H9 (cell line): Measurements from ENCODE around the gene CDS2. TPM values are rescaled to one million over a fixed set of nuclear protein-coding genes. Genes with fewer than 3 reads are reported as not detected.

ENCODE experiments used
- DNase-seq: peaks from one replicate; pipeline ENCODE4 v3.0.0-alpha.2; 2017
- H2AFZ ChIP-seq: one replicate; pipeline ENCODE4 v1.6.1; 2013; ENCODE audit warnings: mild to moderate bottlenecking, low read length, control low read depth, moderate library complexity
- H2AK5ac ChIP-seq: 2 replicates; pipeline ENCODE4 v1.6.1; 2013; ENCODE audit warnings: low read length, control low read depth, mixed read lengths; ENCODE audit not compliant: insufficient read length
- H2BK120ac ChIP-seq: one replicate; pipeline ENCODE4 v1.6.1; 2013; ENCODE audit warnings: low read depth, mild to moderate bottlenecking, low read length, control low read depth, inconsistent platforms; ENCODE audit not compliant: poor library complexity, severe bottlenecking
- H2BK12ac ChIP-seq: 2 replicates; pipeline ENCODE4 v1.6.1; 2013; ENCODE audit warnings: low read length, control low read depth, mixed read lengths, low read depth; ENCODE audit not compliant: insufficient read length
- H2BK15ac ChIP-seq: 2 replicates; pipeline ENCODE4 v1.6.1; 2013; ENCODE audit warnings: low read depth, low read length, control low read depth
- H2BK20ac ChIP-seq: one replicate; pipeline ENCODE4 v1.6.1; 2013; ENCODE audit warnings: low read depth, mild to moderate bottlenecking, low read length, control low read depth, inconsistent platforms; ENCODE audit not compliant: poor library complexity, severe bottlenecking
- H2BK5ac ChIP-seq: 2 replicates; pipeline ENCODE4 v1.6.1; 2013; ENCODE audit warnings: low read length, control low read depth, mixed read lengths; ENCODE audit not compliant: insufficient read length
- H3K14ac ChIP-seq: 2 replicates; pipeline ENCODE4 v1.6.1; 2013; ENCODE audit warnings: low read length, control low read depth; ENCODE audit not compliant: insufficient read depth
- H3K18ac ChIP-seq: 2 replicates; pipeline ENCODE4 v1.6.1; 2013; ENCODE audit warnings: low read depth, mild to moderate bottlenecking, mixed read lengths, low read length, control low read depth; ENCODE audit not compliant: insufficient read length
- H3K23ac ChIP-seq: 2 replicates; pipeline ENCODE4 v1.6.1; 2013; ENCODE audit warnings: low read length, control low read depth, mixed read lengths, low read depth; ENCODE audit not compliant: insufficient read length
- H3K23me2 ChIP-seq: 2 replicates; pipeline ENCODE4 v1.6.1; 2013; ENCODE audit warnings: low read depth, mild to moderate bottlenecking, mixed read lengths, low read length, control low read depth; ENCODE audit not compliant: insufficient read length, poor library complexity, severe bottlenecking
- H3K27ac ChIP-seq: 2 replicates; pipeline ENCODE4 v1.5.1; 2013; ENCODE audit warnings: low read length, control low read depth, mixed read lengths, low read depth; ENCODE audit not compliant: insufficient read length
- H3K27me3 ChIP-seq: 2 replicates; pipeline ENCODE4 v1.6.1; 2013; ENCODE audit warnings: low read length, control low read depth, inconsistent platforms; ENCODE audit not compliant: insufficient read depth
- H3K4ac ChIP-seq: 2 replicates; pipeline ENCODE4 v1.6.1; 2013; ENCODE audit warnings: low read depth, mild to moderate bottlenecking, control low read depth, inconsistent platforms, low read length, moderate library complexity
- H3K4me1 ChIP-seq: 2 replicates; pipeline ENCODE4 v1.6.1; 2013; ENCODE audit warnings: low read length, control low read depth, inconsistent platforms; ENCODE audit not compliant: insufficient read depth
- H3K4me2 ChIP-seq: 2 replicates; pipeline ENCODE4 v1.6.1; 2013; ENCODE audit warnings: low read length, control low read depth, mixed read lengths; ENCODE audit not compliant: insufficient read length, insufficient read depth
- H3K56ac ChIP-seq: 2 replicates; pipeline ENCODE4 v1.6.1; 2013; ENCODE audit warnings: low read depth, mild to moderate bottlenecking, mixed read lengths, low read length, control low read depth; ENCODE audit not compliant: insufficient read length
- H3K79me1 ChIP-seq: 2 replicates; pipeline ENCODE4 v1.6.1; 2013; ENCODE audit warnings: low read depth, mild to moderate bottlenecking, moderate library complexity, low read length, control low read depth, inconsistent platforms; ENCODE audit not compliant: insufficient read depth, poor library complexity, severe bottlenecking
- H3K79me2 ChIP-seq: 2 replicates; pipeline ENCODE4 v1.6.1; 2013; ENCODE audit warnings: low read length, control low read depth, inconsistent platforms; ENCODE audit not compliant: insufficient read depth
- H3K9ac ChIP-seq: 2 replicates; pipeline ENCODE4 v1.6.1; 2013; ENCODE audit warnings: low read length, control low read depth, mixed read lengths; ENCODE audit not compliant: insufficient read length; ENCODE audit errors: extremely low read depth
- H3K9me3 ChIP-seq: one replicate; pipeline ENCODE4 v1.6.1; 2013; ENCODE audit warnings: low read depth, low read length, inconsistent platforms; ENCODE audit not compliant: control insufficient read depth
- H3T11ph ChIP-seq: one replicate; pipeline ENCODE4 v1.6.1; 2013; ENCODE audit warnings: mild to moderate bottlenecking, low read length, control low read depth, inconsistent platforms
- H4K20me1 ChIP-seq: one replicate; pipeline ENCODE4 v1.6.1; 2013; ENCODE audit not compliant: control insufficient read depth, insufficient read length, insufficient read depth
- H4K5ac ChIP-seq: 2 replicates; pipeline ENCODE4 v1.6.1; 2013; ENCODE audit warnings: low read depth, mild to moderate bottlenecking, mixed read lengths, low read length, control low read depth; ENCODE audit not compliant: insufficient read length
- H4K8ac ChIP-seq: replicated peaks from 2 replicates; pipeline ENCODE4 v1.6.1; 2013; ENCODE audit warnings: low read length, control low read depth, mixed read lengths, low read depth; ENCODE audit not compliant: insufficient read length
- H4K91ac ChIP-seq: 2 replicates; pipeline ENCODE4 v1.6.1; 2013; ENCODE audit warnings: low read depth, mild to moderate bottlenecking, moderate library complexity, mixed read lengths, low read length, control low read depth; ENCODE audit not compliant: insufficient read length
- H3K27ac Mint-ChIP-seq, 3 experiments: 2 replicates in 2 of 3; 3 replicates in 1 of 3; pipeline ENCODE4 v1.8.0; 2020 to 2021; ENCODE audit warnings: mixed read lengths in 3 of 3, mild to moderate bottlenecking in 1 of 3, moderate library complexity in 1 of 3
- H3K27me3 Mint-ChIP-seq: 2 replicates; pipeline ENCODE4 v1.8.0; 2021; ENCODE audit warnings: low read depth, mild to moderate bottlenecking, moderate library complexity, mixed read lengths
- H3K36me3 Mint-ChIP-seq, 3 experiments: 2 replicates in 2 of 3; 3 replicates in 1 of 3; pipeline ENCODE4 v1.8.0; 2020 to 2021; ENCODE audit warnings: low read depth in 3 of 3, mixed read lengths in 3 of 3; ENCODE audit not compliant: insufficient read depth in 1 of 3
- H3K4me1 Mint-ChIP-seq, 2 experiments: 2 replicates each; pipeline ENCODE4 v1.8.0; 2020; ENCODE audit warnings: mixed read lengths in 2 of 2
- H3K4me3 Mint-ChIP-seq, 2 experiments: 2 replicates in 1 of 2; 3 replicates in 1 of 2; pipeline ENCODE4 v1.8.0; 2020 to 2021; ENCODE audit warnings: mild to moderate bottlenecking in 2 of 2, mixed read lengths in 2 of 2, moderate library complexity in 1 of 2
- H3K9me3 Mint-ChIP-seq, 2 experiments: 2 replicates in 1 of 2; 3 replicates in 1 of 2; pipeline ENCODE4 v1.8.0; 2020; ENCODE audit warnings: mild to moderate bottlenecking in 2 of 2, mixed read lengths in 2 of 2, moderate library complexity in 1 of 2
- CTCF ChIP-seq: fragments of 200-600 bp; sonication (generic); conservative IDR thresholded peaks from 3 replicates; pipeline ENCODE4 v1.8.0; 2021; ENCODE audit warnings: antibody characterized with exemption, mild to moderate bottlenecking
- WGBS: extraction: QIAGEN DNeasy Blood & Tissue Kit; methylation state at CpG from one replicate; pipeline ENCODE4 v1.1.7; 2013; ENCODE audit warnings: missing lambda C conversion rate, low lambda C conversion rate, mixed read lengths; ENCODE audit not compliant: insufficient read length; ENCODE audit errors: extremely low coverage; 5-methylcytosine and 5-hydroxymethylcytosine counted together
- total RNA-seq: library from RNA; stranded (reverse); gene quantifications from 2 replicates; pipeline ENCODE4 v1.2.1, GENCODE V29; 2021

The CDS2 gene
- total RNA-seq, 1 experiment from 2014 or later: 63.2 TPM

- Histone ChIP-seq H2BK15ac (no peak overlapping the region), H3K23me2 (no peaks in the 10 kb centered on the region), H3K4ac (no peak overlapping the region), H4K8ac (no peak overlapping the region), H3K9ac (no peak overlapping the region), H3K27ac (no peak overlapping the region), H3K4me1 (no peaks in the 10 kb centered on the region; the same call in 1 of the 2 replicates), H4K20me1 (peaks cover 6% of the 10 kb centered on the region), H3K27me3 (no peaks in the 10 kb centered on the region), H2BK12ac (no peak overlapping the region), H3K79me1 (peaks cover 8% of the 10 kb centered on the region), H2AFZ (no peak overlapping the region), H3T11ph (no peak overlapping the region), H2BK20ac (no peak overlapping the region), H2AK5ac (no peak overlapping the region), H3K4me2 (no peak overlapping the region), H3K18ac (no peak overlapping the region), H3K56ac (no peak overlapping the region), H2BK120ac (no peak overlapping the region), H4K91ac (no peak overlapping the region), H3K14ac (no peak overlapping the region), H2BK5ac (no peak overlapping the region), H3K79me2 (peaks cover 11% of the 10 kb centered on the region; the same call in 1 of the 2 replicates), H3K23ac (no peak overlapping the region), H4K5ac (no peak overlapping the region), H3K9me3 (no peaks in the 10 kb centered on the region)
- no CpG with 5 or more reads among the region's 6 CpGs for WGBS
- Mint-ChIP-seq H3K4me1 (peaks cover 12 to 15% of the 10 kb centered on the region in 2 experiments), H3K9me3 (no peaks in the 10 kb centered on the region), H3K27ac (no peak overlapping the region), H3K36me3 (0 out of 7 replicates have a peak, but pooled peaks cover 0 to 2% (median 0%) of the 10 kb centered on the region in 3 experiments), H3K4me3 (no peak overlapping the region), H3K27me3 (no peaks in the 10 kb centered on the region; the same call in 1 of the 2 replicates)
- DNase-seq: no peak
- no peak for TF ChIP-seq CTCF
These were observed 7.2 kb downstream of the CDS2 start for GRCh38 chr20:5133998-5134397.
